ENCODE data around the gene SEMA3E. TPM values are rescaled to one million over a fixed set of nuclear protein-coding genes. Genes with fewer than 3 reads are reported as not detected.

SEMA3E gene
- total and polyA plus RNA-seq, 7 experiments from 2014 or later: not detected

- ChIA-PET POLR2A (no interaction called here), CTCF (no interaction called here)
- DNase-seq (no peak), ATAC-seq (no peak)
- Mint-ChIP-seq H3K27ac (no peak overlapping the region), H3K36me3 (no peaks in the 10 kb centered on the region), H3K27me3 (no peaks in the 10 kb centered on the region), H3K9me3 (peaks cover 0 to 15% (median 0%) of the 10 kb centered on the region in 11 donors), H3K4me1 (no peaks in the 10 kb centered on the region), H3K4me3 (no peak overlapping the region)
- intact Hi-C loops (cut with micrococcal nuclease): no loop called here
- no peaks in the 10 kb centered on the region for H3K27me3 ChIP-seq (ENCODE audit: control insufficient read depth in 2 of 2, insufficient read depth in 2 of 2, low read length in 2 of 2)
- no peaks in the 10 kb centered on the region for H3K9me3 ChIP-seq (ENCODE audit: control insufficient read depth in 2 of 3, low read length in 3 of 3)
- H3K4me1 ChIP-seq (ENCODE audit: control insufficient read depth in 2 of 2, insufficient read depth in 2 of 2, low read length in 2 of 2): no peaks in the 10 kb centered on the region
- no peak overlapping the region for H3K27ac ChIP-seq (ENCODE audit: low read depth, low read length)
- H3K4me3 ChIP-seq (ENCODE audit: low read length): no peak overlapping the region
- no peaks in the 10 kb centered on the region for H3K36me3 ChIP-seq (ENCODE audit: control insufficient read depth in 2 of 3, insufficient read depth in 3 of 3, low read length in 3 of 3)
Measured at GRCh38 chr7:83427884-83428283, 221.1 kb downstream of the SEMA3E start.

GRCh38 chr7:83426325-83426724, 222.6 kb downstream of the SEMA3E start:
- H3K4me3 ChIP-seq (ENCODE audit: low read length): no peak overlapping the region
- no peaks in the 10 kb centered on the region for H3K4me1 ChIP-seq (ENCODE audit: control insufficient read depth in 2 of 2, insufficient read depth in 2 of 2, low read length in 2 of 2)
- Mint-ChIP-seq H3K36me3 (no peaks in the 10 kb centered on the region), H3K9me3 (peaks cover 0 to 19% (median under 1%) of the 10 kb centered on the region in 11 donors), H3K4me1 (no peaks in the 10 kb centered on the region), H3K4me3 (no peak overlapping the region), H3K27ac (no peak overlapping the region), H3K27me3 (no peaks in the 10 kb centered on the region)
- no peaks in the 10 kb centered on the region for H3K36me3 ChIP-seq (ENCODE audit: control insufficient read depth in 2 of 3, insufficient read depth in 3 of 3, low read length in 3 of 3)
- no peak for DNase-seq
- no peaks in the 10 kb centered on the region for H3K27me3 ChIP-seq (ENCODE audit: control insufficient read depth in 2 of 2, insufficient read depth in 2 of 2, low read length in 2 of 2)
- POLR2A ChIA-PET: no interaction called here
- CTCF ChIA-PET: no interaction called here
- no peak overlapping the region for H3K27ac ChIP-seq (ENCODE audit: low read depth, low read length)
- no peaks in the 10 kb centered on the region for H3K9me3 ChIP-seq (ENCODE audit: control insufficient read depth in 2 of 3, low read length in 3 of 3)
- intact Hi-C loops (cut with micrococcal nuclease): no loop called here
- ATAC-seq: no peak

- ChIA-PET CTCF (no interaction called here), POLR2A (no interaction called here)
- H3K27me3 ChIP-seq (ENCODE audit: control insufficient read depth in 2 of 2, insufficient read depth in 2 of 2, low read length in 2 of 2): no peaks in the 10 kb centered on the region
- Mint-ChIP-seq H3K4me3 (no peak overlapping the region), H3K36me3 (no peaks in the 10 kb centered on the region), H3K27me3 (no peaks in the 10 kb centered on the region), H3K4me1 (no peaks in the 10 kb centered on the region), H3K27ac (no peak overlapping the region), H3K9me3 (peaks cover 0 to 14% (median 2%) of the 10 kb centered on the region in 11 donors)
- H3K27ac ChIP-seq (ENCODE audit: low read depth, low read length): no peak overlapping the region
- no peaks in the 10 kb centered on the region for H3K4me1 ChIP-seq (ENCODE audit: control insufficient read depth in 2 of 2, insufficient read depth in 2 of 2, low read length in 2 of 2)
- intact Hi-C loops (cut with micrococcal nuclease): no loop called here
- no peak overlapping the region for H3K4me3 ChIP-seq (ENCODE audit: low read length)
- no peaks in the 10 kb centered on the region for H3K9me3 ChIP-seq (ENCODE audit: control insufficient read depth in 2 of 3, low read length in 3 of 3)
- ATAC-seq (no peak), DNase-seq (no peak)
- no peaks in the 10 kb centered on the region for H3K36me3 ChIP-seq (ENCODE audit: control insufficient read depth in 2 of 3, insufficient read depth in 3 of 3, low read length in 3 of 3)
Measured at GRCh38 chr7:83419013-83419412, 229.9 kb downstream of the SEMA3E start.

GRCh38 chr7:83415840-83416239, 233.1 kb downstream of the SEMA3E start:
- H3K9me3 Mint-ChIP-seq: peaks cover 0 to 9% (median 0%) of the 10 kb centered on the region in 11 donors
- ATAC-seq (no peak), DNase-seq (no peak)
- H3K27me3 Mint-ChIP-seq: no peaks in the 10 kb centered on the region
- Histone ChIP-seq H3K4me1 (ENCODE audit: control insufficient read depth in 2 of 2, insufficient read depth in 2 of 2, low read length in 2 of 2) (no peaks in the 10 kb centered on the region), H3K27ac (ENCODE audit: low read depth, low read length) (no peak overlapping the region), H3K9me3 (ENCODE audit: control insufficient read depth in 2 of 3, low read length in 3 of 3) (no peaks in the 10 kb centered on the region), H3K27me3 (ENCODE audit: control insufficient read depth in 2 of 2, insufficient read depth in 2 of 2, low read length in 2 of 2) (no peaks in the 10 kb centered on the region), H3K36me3 (ENCODE audit: control insufficient read depth in 2 of 3, insufficient read depth in 3 of 3, low read length in 3 of 3) (no peaks in the 10 kb centered on the region), H3K4me3 (ENCODE audit: low read length) (no peak overlapping the region)
- H3K27ac Mint-ChIP-seq: no peak overlapping the region
- no peak overlapping the region for H3K4me3 Mint-ChIP-seq
- POLR2A ChIA-PET: no interaction called here
- H3K36me3 Mint-ChIP-seq: no peaks in the 10 kb centered on the region
- CTCF ChIA-PET: no interaction called here
- H3K4me1 Mint-ChIP-seq: no peaks in the 10 kb centered on the region
- intact Hi-C loops (cut with micrococcal nuclease): no loop called here

- POLR2A ChIA-PET: no interaction called here
- Histone ChIP-seq H3K4me3 (ENCODE audit: low read length) (no peak overlapping the region), H3K36me3 (ENCODE audit: control insufficient read depth in 2 of 3, insufficient read depth in 3 of 3, low read length in 3 of 3) (no peaks in the 10 kb centered on the region), H3K27ac (ENCODE audit: low read depth, low read length) (no peak overlapping the region), H3K4me1 (ENCODE audit: control insufficient read depth in 2 of 2, insufficient read depth in 2 of 2, low read length in 2 of 2) (no peaks in the 10 kb centered on the region), H3K9me3 (ENCODE audit: control insufficient read depth in 2 of 3, low read length in 3 of 3) (no peaks in the 10 kb centered on the region), H3K27me3 (ENCODE audit: control insufficient read depth in 2 of 2, insufficient read depth in 2 of 2, low read length in 2 of 2) (no peaks in the 10 kb centered on the region)
- peaks cover 0 to 9% (median 0%) of the 10 kb centered on the region in 11 donors for H3K9me3 Mint-ChIP-seq
- DNase-seq (no peak), ATAC-seq (no peak)
- intact Hi-C loops (cut with micrococcal nuclease): no loop called here
- no peaks in the 10 kb centered on the region for H3K4me1 Mint-ChIP-seq
- no peaks in the 10 kb centered on the region for H3K27me3 Mint-ChIP-seq
- H3K36me3 Mint-ChIP-seq: no peaks in the 10 kb centered on the region
- H3K27ac Mint-ChIP-seq: no peak overlapping the region
- H3K4me3 Mint-ChIP-seq: no peak overlapping the region
- CTCF ChIA-PET: no interaction called here
Measured at GRCh38 chr7:83414947-83415346, 234.0 kb downstream of the SEMA3E start.

DNA sequence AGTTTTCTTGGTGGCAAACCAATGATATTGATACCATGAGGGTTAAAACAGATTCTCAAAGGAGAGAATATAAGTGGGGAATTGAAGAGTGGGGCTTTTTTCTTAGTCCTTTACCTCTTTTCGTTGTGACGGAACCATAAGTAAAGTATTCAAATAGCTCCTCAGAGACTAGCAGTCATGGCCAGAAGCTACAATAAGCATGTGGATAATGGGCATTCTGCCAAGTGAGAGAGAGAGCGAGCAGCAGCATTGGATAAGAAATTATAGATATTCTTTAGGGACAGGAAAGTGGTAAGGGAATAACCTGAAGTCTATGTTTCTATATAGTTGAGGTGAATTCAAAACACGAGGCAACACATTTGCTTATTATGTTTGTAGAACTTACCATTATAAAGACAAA, 235.1 kb downstream of the SEMA3E start:
- intact Hi-C loops (cut with micrococcal nuclease): no loop called here
- no peaks in the 10 kb centered on the region for H3K27me3 Mint-ChIP-seq
- no peaks in the 10 kb centered on the region for H3K4me1 Mint-ChIP-seq
- H3K36me3 Mint-ChIP-seq: no peaks in the 10 kb centered on the region
- no peak overlapping the region for H3K27ac Mint-ChIP-seq
- DNase-seq (no peak), ATAC-seq (no peak)
- POLR2A ChIA-PET: no interaction called here
- Histone ChIP-seq H3K9me3 (ENCODE audit: control insufficient read depth in 2 of 3, low read length in 3 of 3) (no peaks in the 10 kb centered on the region), H3K4me1 (ENCODE audit: control insufficient read depth in 2 of 2, insufficient read depth in 2 of 2, low read length in 2 of 2) (no peaks in the 10 kb centered on the region), H3K27ac (ENCODE audit: low read depth, low read length) (no peak overlapping the region), H3K36me3 (ENCODE audit: control insufficient read depth in 2 of 3, insufficient read depth in 3 of 3, low read length in 3 of 3) (no peaks in the 10 kb centered on the region), H3K4me3 (ENCODE audit: low read length) (no peak overlapping the region), H3K27me3 (ENCODE audit: control insufficient read depth in 2 of 2, insufficient read depth in 2 of 2, low read length in 2 of 2) (no peaks in the 10 kb centered on the region)
- H3K9me3 Mint-ChIP-seq: peaks cover 0 to 5% (median 0%) of the 10 kb centered on the region in 11 donors
- CTCF ChIA-PET: no interaction called here
- no peak overlapping the region for H3K4me3 Mint-ChIP-seq

DNA sequence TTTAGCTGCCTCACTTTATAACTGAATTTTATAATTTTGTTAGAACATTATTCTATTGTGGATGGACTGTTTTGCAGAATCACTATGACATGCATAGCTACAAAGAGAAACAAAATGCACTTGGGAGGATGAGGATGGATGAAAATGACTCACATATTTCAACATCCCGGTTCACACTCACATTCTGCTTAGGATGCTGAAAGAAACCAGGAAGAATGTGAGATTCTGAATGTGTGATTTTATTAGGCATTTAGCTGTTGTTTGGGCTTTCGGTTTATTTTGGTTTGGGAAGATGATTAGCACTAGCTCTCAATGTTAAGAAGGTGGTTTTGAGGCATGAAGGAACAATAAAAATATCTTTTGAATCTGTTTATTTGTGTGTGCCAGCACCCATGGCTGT, 235.5 kb downstream of the SEMA3E start:
- Histone ChIP-seq H3K4me3 (ENCODE audit: low read length) (no peak overlapping the region), H3K9me3 (ENCODE audit: control insufficient read depth in 2 of 3, low read length in 3 of 3) (no peaks in the 10 kb centered on the region), H3K36me3 (ENCODE audit: control insufficient read depth in 2 of 3, insufficient read depth in 3 of 3, low read length in 3 of 3) (no peaks in the 10 kb centered on the region), H3K27me3 (ENCODE audit: control insufficient read depth in 2 of 2, insufficient read depth in 2 of 2, low read length in 2 of 2) (no peaks in the 10 kb centered on the region), H3K27ac (ENCODE audit: low read depth, low read length) (no peak overlapping the region), H3K4me1 (ENCODE audit: control insufficient read depth in 2 of 2, insufficient read depth in 2 of 2, low read length in 2 of 2) (no peaks in the 10 kb centered on the region)
- Mint-ChIP-seq H3K9me3 (peaks cover 0 to 5% (median 0%) of the 10 kb centered on the region in 11 donors), H3K27me3 (no peaks in the 10 kb centered on the region), H3K4me3 (no peak overlapping the region), H3K27ac (no peak overlapping the region), H3K4me1 (no peaks in the 10 kb centered on the region), H3K36me3 (no peaks in the 10 kb centered on the region)
- ATAC-seq: no peak
- POLR2A ChIA-PET: no interaction called here
- DNase-seq: no peak
- CTCF ChIA-PET: no interaction called here
- intact Hi-C loops (cut with micrococcal nuclease): no loop called here
